GM19240 (cell line): ENCODE measurements around the gene COL17A1.

Source experiments
- DNase-seq: peaks from one replicate; pipeline ENCODE4 v3.0.0; 2011; ENCODE audit warnings: low spot score; ENCODE audit not compliant: insufficient read length

Gene COL17A1

DNA sequence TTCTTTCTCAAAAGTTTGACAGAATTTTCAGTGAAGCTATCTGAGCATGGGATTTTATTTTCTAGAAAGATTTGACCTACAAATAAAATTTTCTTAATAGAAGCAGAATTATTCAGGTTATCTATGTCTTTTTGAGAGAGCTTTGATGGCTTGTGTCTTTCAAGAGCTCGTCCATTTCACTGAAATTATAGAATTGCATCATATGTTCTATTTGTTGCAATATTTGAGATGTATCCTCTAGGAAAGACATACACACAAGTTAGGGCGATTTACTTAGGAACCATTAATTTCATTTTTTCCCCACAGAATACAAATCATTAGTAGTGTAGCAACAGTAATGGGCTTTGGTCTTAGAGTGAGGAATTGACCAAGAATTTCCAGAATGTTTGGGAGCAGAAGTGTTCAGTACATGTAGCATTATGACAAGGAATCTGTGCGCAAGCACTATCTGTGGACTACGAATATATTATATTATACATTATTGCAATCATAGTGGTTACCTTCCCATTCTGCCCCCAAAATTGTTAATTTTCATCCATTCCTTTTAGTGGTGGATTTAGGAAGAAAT lies 12.8 kb upstream of the COL17A1 start:
- DNase-seq: no peak

- DNase-seq: no peak
Observed at GRCh38 chr10:104096692-104097091, 11.0 kb upstream of the COL17A1 start.

DNA sequence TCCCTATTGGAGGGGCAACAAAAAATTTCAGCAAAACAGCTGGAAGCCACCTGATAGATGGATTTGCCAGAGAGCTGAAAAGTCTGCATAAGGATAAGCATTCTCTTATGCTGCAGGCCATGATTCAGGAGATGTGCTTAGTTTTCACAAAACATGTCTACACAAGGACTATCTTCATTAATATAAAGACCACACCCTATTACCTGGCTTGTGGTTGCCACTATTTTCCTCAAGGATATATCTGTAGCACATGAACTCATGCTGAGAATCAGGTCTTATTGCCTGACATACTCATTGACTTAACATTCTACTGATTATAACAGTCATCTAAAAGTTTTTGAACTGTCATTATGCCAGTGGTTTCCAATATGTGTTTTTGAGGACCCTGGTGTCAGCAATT lies 7.1 kb upstream of the COL17A1 start:
- DNase-seq: no peak

DNA sequence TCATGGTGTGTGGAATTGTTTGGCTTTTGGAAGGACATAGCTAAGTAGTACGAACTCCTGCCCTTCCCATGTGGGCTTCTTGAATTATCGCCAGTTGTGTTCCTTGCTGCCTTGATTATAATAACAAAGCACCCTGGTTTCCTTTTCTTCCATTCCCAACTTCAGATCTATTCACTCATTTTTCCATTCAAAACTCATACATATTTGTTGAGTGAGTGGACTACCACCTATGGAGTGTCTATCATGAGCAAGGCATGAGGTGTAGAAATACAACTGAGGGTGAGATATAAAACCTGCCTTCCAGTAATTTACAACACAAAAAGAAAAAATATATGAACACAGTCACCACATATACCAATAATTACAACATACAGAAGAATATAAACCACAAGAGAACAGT lies 4.9 kb upstream of the COL17A1 start:
- DNase-seq: no peak

GRCh38 chr10:104089621-104090020 lies 3.9 kb upstream of the COL17A1 start:
- no peak for DNase-seq

GRCh38 chr10:104088239-104088638 lies 2.6 kb upstream of the COL17A1 start:
- DNase-seq: no peak

- no peak for DNase-seq
Observed at GRCh38 chr10:104084482-104085142, 1.1 kb downstream of the COL17A1 start.

- no peak for DNase-seq
Observed at GRCh38 chr10:104081998-104082397, 3.7 kb downstream of the COL17A1 start.

- DNase-seq: no peak
Observed at GRCh38 chr10:104080762-104081161, 4.9 kb downstream of the COL17A1 start.

DNA sequence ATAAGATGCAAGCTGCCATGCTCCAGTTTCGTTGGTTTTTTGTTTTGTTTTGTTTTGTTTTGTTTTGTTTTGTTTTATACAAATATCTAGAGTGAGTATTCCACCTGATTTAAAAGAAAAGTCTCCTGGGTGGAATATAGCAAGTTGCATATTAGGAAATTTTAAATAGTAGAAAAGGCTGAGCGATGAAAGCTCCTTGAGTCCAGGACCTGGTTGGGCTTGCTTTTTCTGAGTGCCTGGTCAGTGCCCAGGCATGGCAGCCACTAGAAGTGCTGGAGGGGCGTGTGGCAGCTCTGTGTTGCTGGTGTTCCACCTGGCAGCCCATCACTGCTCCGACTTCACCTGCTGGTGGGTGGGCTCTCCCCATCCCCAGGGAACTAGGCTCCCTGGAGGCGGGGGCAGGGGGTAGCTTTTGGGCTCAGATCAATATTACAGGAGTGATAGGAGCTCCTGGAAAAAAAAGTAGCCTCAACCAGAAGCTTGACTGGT lies 8.0 kb downstream of the COL17A1 start:
- DNase-seq: no peak

GRCh38 chr10:104077247-104077646 lies 8.4 kb downstream of the COL17A1 start:
- no peak for DNase-seq

- no peak for DNase-seq
Observed at GRCh38 chr10:104076743-104077160, 8.9 kb downstream of the COL17A1 start.

GRCh38 chr10:104074505-104074904 lies 11.2 kb downstream of the COL17A1 start:
- DNase-seq: no peak

DNA sequence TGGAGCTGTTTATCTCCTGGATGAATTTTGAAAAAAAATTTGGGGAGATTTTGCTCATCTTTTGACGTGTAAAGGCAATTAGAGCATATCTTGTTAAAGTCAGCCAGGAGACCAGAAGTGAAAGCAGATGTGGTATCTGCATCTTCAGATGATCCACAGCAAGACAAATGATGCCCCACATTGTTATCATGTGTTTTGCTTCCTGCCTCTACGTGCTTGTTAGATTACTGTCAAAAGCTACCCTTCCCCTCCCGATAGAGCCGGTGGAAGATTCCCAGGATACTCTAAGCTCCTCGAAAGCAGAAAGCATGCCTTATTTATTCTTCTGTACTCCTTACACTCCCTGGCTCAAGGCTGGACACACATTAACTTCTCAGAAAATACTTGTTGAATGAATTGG lies 12.9 kb downstream of the COL17A1 start:
- DNase-seq: no peak

DNA sequence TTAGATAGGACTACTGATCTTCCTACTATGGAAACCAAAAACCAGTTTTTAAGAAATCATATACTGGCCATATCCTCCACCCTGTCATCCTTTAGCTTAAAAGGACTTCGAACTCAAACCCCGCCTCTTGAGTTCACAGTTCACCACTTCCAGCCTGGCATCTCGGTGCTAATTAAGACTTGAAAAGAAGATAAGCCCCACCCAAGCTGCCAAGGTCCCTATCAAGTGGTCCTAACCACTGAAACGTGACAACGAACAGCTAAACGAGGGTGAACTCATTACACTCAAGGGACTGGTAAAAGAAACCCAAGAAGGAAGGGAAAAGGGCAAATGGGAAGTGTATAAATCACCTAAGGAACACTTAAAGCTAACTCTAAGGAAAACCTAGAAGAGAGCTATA lies 16.1 kb downstream of the COL17A1 start:
- no peak for DNase-seq

DNA sequence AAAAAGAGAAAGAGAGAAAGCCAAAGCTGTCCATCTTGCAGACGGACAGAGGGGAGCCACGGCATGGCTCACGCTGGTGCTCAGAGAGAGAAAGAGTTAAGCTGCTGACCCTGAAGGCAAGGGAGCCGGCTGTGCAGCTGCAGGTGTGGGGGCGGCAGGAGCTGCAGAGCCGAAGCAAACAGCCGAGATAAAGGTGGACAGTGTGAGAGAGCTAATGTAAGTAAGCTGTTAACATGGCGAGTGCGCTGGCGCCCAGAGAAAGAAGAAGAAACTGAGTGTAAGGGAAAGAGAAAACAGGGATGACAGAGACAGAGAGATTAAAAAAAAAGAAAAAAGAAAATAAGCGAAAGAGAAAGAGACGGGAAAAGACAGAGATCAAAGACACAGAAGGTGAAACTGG lies 18.2 kb downstream of the COL17A1 start:
- no peak for DNase-seq

DNA sequence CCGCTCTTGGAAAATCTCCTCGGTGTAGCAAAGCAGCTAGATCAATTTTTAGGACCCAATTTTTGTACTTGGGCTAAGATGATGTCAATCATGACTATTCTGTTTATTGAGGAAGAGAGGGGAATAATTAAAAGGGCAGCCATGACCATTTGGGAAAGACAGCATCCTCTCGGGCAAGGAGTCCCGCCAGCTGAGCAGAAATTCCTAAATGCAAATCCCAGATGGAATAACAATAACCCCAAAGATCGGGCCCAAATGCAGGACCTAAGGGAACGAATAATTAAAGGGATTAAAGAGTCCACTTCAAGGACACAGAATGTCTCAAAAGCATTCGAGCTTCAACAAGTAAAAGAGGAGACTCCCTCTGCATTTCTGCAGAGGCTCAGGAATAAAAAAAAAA lies 18.7 kb downstream of the COL17A1 start:
- DNase-seq: no peak

DNA sequence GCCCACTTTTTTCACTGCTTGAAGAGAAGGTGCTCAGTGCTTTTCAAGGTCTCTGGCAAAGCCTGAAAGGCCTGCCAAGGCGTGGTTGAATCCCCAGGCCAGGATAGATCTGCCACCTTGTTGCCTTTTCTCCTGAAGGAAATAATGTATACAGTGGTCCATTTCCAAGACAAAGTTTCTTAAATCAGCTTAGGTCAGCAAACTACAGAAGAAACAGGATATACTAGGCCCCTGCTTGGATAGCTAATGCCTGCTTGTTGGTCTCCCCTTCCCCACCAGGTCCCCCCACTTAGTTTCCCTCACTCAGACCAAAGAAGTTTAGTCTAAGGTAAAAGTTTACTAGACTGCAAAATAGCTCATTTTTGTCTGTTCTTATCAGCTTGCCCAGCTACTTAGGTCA lies 19.9 kb downstream of the COL17A1 start:
- no peak for DNase-seq

GRCh38 chr10:104061196-104061595 lies 24.5 kb downstream of the COL17A1 start:
- DNase-seq: no peak

DNA sequence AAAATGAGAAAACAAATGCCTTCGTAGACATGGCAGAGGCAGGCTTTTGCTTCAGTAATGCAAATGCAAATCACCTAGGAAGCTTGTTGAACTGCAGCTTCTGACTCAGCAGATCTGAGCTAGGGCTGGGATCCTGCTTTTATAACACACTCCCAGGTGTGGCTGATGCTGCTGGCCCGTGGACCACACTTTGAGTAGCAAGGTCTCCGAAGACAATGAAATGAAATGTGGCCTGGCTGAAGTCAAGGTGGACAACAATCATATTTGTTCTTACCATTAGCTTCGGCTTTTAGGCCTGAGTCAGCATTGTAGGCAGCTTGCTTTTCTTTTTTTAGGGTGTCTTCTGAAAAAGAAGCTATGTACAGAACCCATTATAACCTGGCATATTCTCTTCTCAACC lies 26.3 kb downstream of the COL17A1 start:
- no peak for DNase-seq

- no peak for DNase-seq
Observed at GRCh38 chr10:104057717-104058116, 28.0 kb downstream of the COL17A1 start.

DNA sequence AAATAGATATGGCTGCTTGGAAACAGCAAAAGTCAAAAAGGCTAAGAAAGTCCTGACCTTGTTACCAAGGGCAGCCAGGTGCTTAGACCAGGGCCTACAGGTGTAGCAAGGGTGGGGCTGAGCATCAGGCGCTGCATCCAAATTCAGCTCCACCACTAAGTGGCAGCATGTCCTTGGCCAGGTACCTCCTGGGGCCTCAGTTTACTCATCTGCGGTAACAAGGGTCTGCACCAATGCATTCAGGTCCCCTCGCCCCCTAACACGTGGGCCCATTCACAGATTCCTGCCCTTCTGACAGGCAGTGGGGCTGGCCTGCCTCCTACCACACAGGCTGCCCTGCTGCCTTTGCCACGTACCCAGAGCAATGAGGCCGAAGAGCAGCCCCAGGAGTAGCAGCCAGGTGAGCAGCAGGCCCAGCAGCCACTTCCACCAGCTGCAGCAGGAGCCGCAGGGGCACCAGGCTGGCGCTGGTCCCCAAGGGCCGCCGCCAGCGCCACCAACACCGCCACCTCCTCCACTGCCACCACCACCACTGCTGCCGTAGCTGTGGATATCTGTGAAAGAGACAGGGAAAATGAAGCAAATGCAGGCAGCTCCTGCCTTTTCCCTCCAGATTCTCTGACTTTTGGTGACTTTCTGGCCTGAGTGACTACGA lies 28.9 kb downstream of the COL17A1 start:
- no peak for DNase-seq

- no peak for DNase-seq
Observed at GRCh38 chr10:104054430-104054829, 31.2 kb downstream of the COL17A1 start.
